DND-41 (cell line): Measurements from ENCODE around the gene NEU4.
"Not testable (repeated sequence)": the region's sequence is repeated elsewhere in the genome, so short reads cannot be mapped to it uniquely, and the experiment has no call there.

ENCODE experiments used
- ATAC-seq: fragments of 200-7000 bp; cut with Tn5 transposase; 3 replicates; pipeline ENCODE4 v1.9.1; 2021; ENCODE audit warnings: low read depth; ENCODE audit not compliant: insufficient read depth
- DNase-seq: peaks from one replicate; pipeline ENCODE4 v3.0.0-alpha.2; 2020
- H2AFZ ChIP-seq: 2 replicates; pipeline ENCODE4 v1.6.0; 2012; ENCODE audit warnings: low read depth, low read length
- H3K27ac ChIP-seq: 2 replicates; pipeline ENCODE4 v1.5.1; 2012; ENCODE audit warnings: low read length, inconsistent platforms
- H3K27me3 ChIP-seq: fragments of 200-600 bp; sonication (generic); 2 replicates; pipeline ENCODE4 v1.6.0; 2012; ENCODE audit warnings: low read length, mild to moderate bottlenecking, inconsistent platforms; ENCODE audit not compliant: insufficient read depth, poor library complexity
- H3K36me3 ChIP-seq: 2 replicates; pipeline ENCODE4 v1.5.1; 2012; ENCODE audit warnings: low read length, inconsistent platforms; ENCODE audit not compliant: insufficient read depth
- H3K4me1 ChIP-seq: 2 replicates; pipeline ENCODE4 v1.5.1; 2012; ENCODE audit warnings: mild to moderate bottlenecking, low read length; ENCODE audit not compliant: insufficient read depth
- H3K4me2 ChIP-seq: 2 replicates; pipeline ENCODE4 v1.6.0; 2012; ENCODE audit warnings: mild to moderate bottlenecking, moderate library complexity, low read length, inconsistent platforms; ENCODE audit not compliant: insufficient read depth
- H3K4me3 ChIP-seq, 2 experiments: fragments of 200-600 bp in 1 of 2; shearing (Covaris generic) in 1 of 2; 2 replicates each; pipeline ENCODE4 v1.5.1; 2012 to 2016; ENCODE audit warnings: inconsistent platforms in 2 of 2, low read length in 2 of 2, mild to moderate bottlenecking in 2 of 2, low read depth in 1 of 2, moderate library complexity in 1 of 2
- H3K79me2 ChIP-seq: 2 replicates; pipeline ENCODE4 v1.6.0; 2012; ENCODE audit warnings: low read length, inconsistent platforms; ENCODE audit not compliant: insufficient read depth
- H3K9ac ChIP-seq: 2 replicates; pipeline ENCODE4 v1.6.0; 2012; ENCODE audit warnings: low read depth, mild to moderate bottlenecking, inconsistent platforms, low read length, moderate library complexity
- H3K9me3 ChIP-seq: 2 replicates; pipeline ENCODE4 v1.5.1; 2012; ENCODE audit warnings: low read length, moderate library complexity, mild to moderate bottlenecking, inconsistent platforms; ENCODE audit not compliant: insufficient read depth, severe bottlenecking
- H4K20me1 ChIP-seq: 2 replicates; pipeline ENCODE4 v1.6.0; 2012; ENCODE audit warnings: low read length; ENCODE audit not compliant: insufficient read depth
- EZH2 ChIP-seq: IDR thresholded peaks from 3 replicates; pipeline ENCODE4 v1.6.1; 2012; ENCODE audit warnings: borderline replicate concordance, low read depth, mild to moderate bottlenecking, moderate library complexity, low read length, inconsistent platforms; ENCODE audit not compliant: severe bottlenecking
- TF ChIP-seq, protein P1 (sequence below): IDR thresholded peaks from 2 replicates; pipeline ENCODE4 v1.5.1; 2012; ENCODE audit warnings: borderline replicate concordance, low read length, moderate library complexity, mild to moderate bottlenecking; ENCODE audit not compliant: poor library complexity, severe bottlenecking; ENCODE audit errors: extremely low read depth

The NEU4 gene

DNA sequence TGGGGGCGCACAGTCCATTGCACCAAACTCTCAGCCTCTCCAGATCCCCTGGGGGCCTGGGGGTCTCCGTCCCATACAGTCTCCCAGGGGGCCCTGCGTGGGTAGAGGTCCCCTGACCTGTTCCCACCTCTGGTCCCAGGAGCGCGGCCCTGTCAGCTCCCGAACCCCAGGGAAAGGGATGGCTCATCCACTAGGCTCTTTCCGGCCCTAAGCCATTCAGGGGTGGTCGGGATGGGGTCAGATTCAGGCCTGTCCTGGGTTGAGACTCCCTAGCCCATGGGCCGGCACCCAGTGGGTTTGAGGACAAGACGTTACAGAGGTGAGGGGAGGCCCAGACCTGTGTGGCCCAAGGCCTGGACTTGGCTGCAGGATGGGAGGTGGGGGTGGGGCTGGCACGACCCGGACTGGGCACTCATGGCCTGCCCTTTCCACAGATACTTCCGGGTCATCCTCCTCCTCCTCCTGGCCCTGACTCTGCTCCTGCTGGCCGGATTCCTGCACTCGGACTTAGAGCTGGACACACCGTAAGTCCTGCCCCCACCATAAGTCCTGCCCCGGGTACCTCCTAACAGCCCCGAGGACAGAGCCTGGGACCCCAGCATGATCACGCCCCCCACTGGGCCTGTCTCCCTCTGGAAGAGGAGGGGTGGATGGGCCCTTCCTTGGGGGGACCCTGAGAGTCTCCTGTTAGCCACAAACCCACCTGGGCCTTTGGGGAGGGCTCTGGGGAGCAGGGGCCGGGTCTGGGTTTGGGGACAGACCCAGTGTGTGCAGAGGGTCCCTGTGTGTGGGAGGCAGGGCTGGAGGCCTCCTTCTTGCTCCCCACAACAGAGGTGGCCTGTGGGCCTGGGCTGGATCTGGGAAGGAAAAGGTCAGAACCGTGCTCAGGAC is 10.1 kb upstream of the NEU4 start:
- peaks cover 7% of the 10 kb centered on the region for H3K4me1 ChIP-seq
- no peak overlapping the region for H3K4me3 ChIP-seq
- no peak for TF ChIP-seq EZH2
- TF ChIP-seq, protein P1, sequence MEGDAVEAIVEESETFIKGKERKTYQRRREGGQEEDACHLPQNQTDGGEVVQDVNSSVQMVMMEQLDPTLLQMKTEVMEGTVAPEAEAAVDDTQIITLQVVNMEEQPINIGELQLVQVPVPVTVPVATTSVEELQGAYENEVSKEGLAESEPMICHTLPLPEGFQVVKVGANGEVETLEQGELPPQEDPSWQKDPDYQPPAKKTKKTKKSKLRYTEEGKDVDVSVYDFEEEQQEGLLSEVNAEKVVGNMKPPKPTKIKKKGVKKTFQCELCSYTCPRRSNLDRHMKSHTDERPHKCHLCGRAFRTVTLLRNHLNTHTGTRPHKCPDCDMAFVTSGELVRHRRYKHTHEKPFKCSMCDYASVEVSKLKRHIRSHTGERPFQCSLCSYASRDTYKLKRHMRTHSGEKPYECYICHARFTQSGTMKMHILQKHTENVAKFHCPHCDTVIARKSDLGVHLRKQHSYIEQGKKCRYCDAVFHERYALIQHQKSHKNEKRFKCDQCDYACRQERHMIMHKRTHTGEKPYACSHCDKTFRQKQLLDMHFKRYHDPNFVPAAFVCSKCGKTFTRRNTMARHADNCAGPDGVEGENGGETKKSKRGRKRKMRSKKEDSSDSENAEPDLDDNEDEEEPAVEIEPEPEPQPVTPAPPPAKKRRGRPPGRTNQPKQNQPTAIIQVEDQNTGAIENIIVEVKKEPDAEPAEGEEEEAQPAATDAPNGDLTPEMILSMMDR, result no peak
- ATAC-seq (no peak), DNase-seq (no peak)
- peaks cover 11% of the 10 kb centered on the region for H3K27me3 ChIP-seq
- no peaks in the 10 kb centered on the region for H3K79me2 ChIP-seq
- no peaks in the 10 kb centered on the region for H3K36me3 ChIP-seq
- no peak overlapping the region for H2AFZ ChIP-seq
- peaks cover 4% of the 10 kb centered on the region; the same call in 1 of the 2 replicates for H4K20me1 ChIP-seq
- H3K9ac ChIP-seq, result no peak overlapping the region
- H3K4me2 ChIP-seq, result no peak overlapping the region
- H3K9me3 ChIP-seq, result no peaks in the 10 kb centered on the region
- no peak overlapping the region for H3K27ac ChIP-seq

DNA sequence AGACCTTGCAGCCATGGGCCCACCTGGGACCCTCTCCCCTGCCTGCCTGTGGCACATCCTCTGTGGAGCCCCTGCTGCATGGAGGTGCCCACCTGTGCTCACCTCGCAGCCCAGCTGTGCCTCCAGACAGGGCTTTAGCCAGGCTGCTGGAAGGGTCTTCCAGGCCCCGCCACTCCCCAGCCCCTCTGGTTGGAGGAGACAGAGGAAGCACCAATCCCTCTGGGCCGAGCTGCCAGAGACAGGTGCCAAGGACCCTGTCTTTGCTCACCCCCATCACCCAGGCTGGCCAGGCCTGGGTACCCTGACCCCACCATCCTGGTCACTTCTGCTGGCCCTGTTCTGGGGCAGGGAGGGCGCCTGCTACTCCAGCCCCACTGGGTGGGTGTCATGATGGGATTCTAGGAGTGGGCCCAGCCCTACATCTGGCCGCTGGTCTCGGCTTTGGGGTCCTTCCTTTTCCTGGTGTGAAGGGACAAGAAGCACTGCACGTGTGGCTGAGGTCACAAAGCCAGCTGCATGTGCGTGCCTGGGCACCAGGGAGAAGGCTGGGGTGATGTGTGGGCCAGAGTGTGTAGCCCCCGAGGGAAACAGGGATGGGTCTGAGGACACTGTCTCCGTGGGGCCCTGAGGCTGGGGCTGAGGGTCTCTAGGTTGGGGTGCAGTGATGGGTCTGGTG is 9.3 kb upstream of the NEU4 start:
- Histone ChIP-seq H3K4me1 (peaks cover 15% of the 10 kb centered on the region), H3K79me2 (no peaks in the 10 kb centered on the region), H3K4me3 (no peak overlapping the region), H3K36me3 (no peaks in the 10 kb centered on the region), H3K9me3 (no peaks in the 10 kb centered on the region), H3K4me2 (no peak overlapping the region), H3K9ac (no peak overlapping the region), H3K27me3 (peaks cover 18% of the 10 kb centered on the region), H3K27ac (no peak overlapping the region), H2AFZ (no peak overlapping the region), H4K20me1 (peaks cover 11% of the 10 kb centered on the region)
- no peak for DNase-seq
- ATAC-seq, result no peak
- TF ChIP-seq, protein P1, result no peak
- no peak for TF ChIP-seq EZH2

DNA sequence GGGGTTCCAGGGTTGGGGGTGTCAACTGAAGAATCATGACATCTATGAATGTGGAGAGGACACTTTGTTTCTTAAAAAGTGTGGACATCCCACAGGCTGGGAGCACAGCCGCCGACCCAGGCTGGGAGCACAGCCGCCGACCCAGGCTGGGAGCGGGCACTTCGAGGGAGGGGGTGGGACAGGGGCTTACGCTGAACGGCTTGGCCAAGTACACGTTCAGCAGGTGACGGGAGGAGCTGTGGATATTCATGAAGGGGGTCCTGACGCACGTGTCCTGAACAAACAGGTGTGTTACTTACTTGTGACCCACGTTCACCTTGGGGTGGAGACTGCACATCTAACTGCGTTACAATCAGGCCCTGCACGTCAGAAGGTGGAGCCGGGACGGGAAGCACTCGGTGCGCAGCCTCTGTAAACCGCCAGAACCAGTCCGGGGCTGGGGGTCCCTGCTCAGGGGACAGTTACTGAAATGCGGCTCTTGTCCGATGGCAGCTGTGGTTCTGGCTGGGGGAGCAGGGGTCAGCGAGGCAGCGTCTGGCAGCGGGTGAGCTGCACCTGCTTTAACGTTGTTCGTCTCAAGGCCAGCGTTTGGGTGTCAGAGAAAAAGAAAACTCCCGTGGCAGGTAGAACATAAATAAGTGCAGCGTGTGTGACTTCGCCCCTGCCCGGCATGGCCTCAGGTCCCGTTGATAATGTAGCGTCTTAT is 8.6 kb upstream of the NEU4 start:
- not testable (repeated sequence) for H3K9me3 ChIP-seq, ATAC-seq, H3K4me2 ChIP-seq, H3K79me2 ChIP-seq, H3K36me3 ChIP-seq, DNase-seq, H3K4me3 ChIP-seq, H3K27ac ChIP-seq, H3K9ac ChIP-seq, H2AFZ ChIP-seq
- H4K20me1 ChIP-seq, result peaks cover 14% of the 10 kb centered on the region
- peaks cover 18% of the 10 kb centered on the region for H3K4me1 ChIP-seq
- H3K27me3 ChIP-seq, result peaks cover 22% of the 10 kb centered on the region
